ENCODE data around the gene SMARCC1. TPM values are rescaled to one million over a fixed set of nuclear protein-coding genes. Genes with fewer than 3 reads are reported as not detected.

Gene SMARCC1
- total RNA-seq, 1 experiment from 2014 or later: 249 TPM

Other genes with a start within 250 kb of the SMARCC1 start
- 3.3 to 4.4 TPM (median 3.7 TPM) in 3 replicates for gene CSPG5, start 203.0 kb downstream of the SMARCC1 start, total RNA-seq (2021)
- 97.3 to 99.2 TPM (median 98.1 TPM) in 3 replicates for gene DHX30, start 21.2 kb upstream of the SMARCC1 start, total RNA-seq (2021)
- 164 to 199 TPM (median 171 TPM) in 3 replicates for gene MAP4, start 234.5 kb upstream of the SMARCC1 start, total RNA-seq (2021)